MM.1S (cell line): ENCODE results near the gene NCOA1.
A peak's percentile ranks its signal among the peaks of the same experiment; 100 is the strongest.

ENCODE experiments used
- DNase-seq: peaks from one replicate; pipeline ENCODE4 v3.0.0-alpha.2; 2015
- H2AFZ ChIP-seq: fragments of 300-600 bp; sonication (generic); 2 replicates; pipeline ENCODE4 v1.6.0; 2016; ENCODE audit warnings: antibody characterized with exemption, low read length
- H3F3A ChIP-seq: fragments of 300-600 bp; sonication (generic); 2 replicates; pipeline ENCODE4 v1.6.1; 2016; ENCODE audit warnings: mild to moderate bottlenecking, antibody characterized with exemption, low read length, moderate library complexity, mixed read lengths; ENCODE audit not compliant: insufficient read depth
- H3K27ac ChIP-seq: fragments of 300-600 bp; sonication (generic); 2 replicates; pipeline ENCODE4 v1.5.1; 2016; ENCODE audit warnings: mild to moderate bottlenecking, low read length
- H3K27me3 ChIP-seq: fragments of 300-600 bp; sonication (generic); replicated peaks from 2 replicates; pipeline ENCODE4 v1.6.0; 2016; ENCODE audit warnings: low read length; ENCODE audit not compliant: insufficient read depth
- H3K36me3 ChIP-seq: fragments of 300-600 bp; sonication (generic); replicated peaks from 2 replicates; pipeline ENCODE4 v1.6.1; 2016; ENCODE audit warnings: mild to moderate bottlenecking, low read length, mixed read lengths; ENCODE audit not compliant: insufficient read depth
- H3K4me1 ChIP-seq: fragments of 300-600 bp; sonication (generic); 2 replicates; pipeline ENCODE4 v1.6.1; 2016; ENCODE audit warnings: low read length, mixed read lengths
- H3K4me2 ChIP-seq: fragments of 300-600 bp; sonication (generic); 2 replicates; pipeline ENCODE4 v1.6.0; 2016; ENCODE audit warnings: low read depth, low read length
- H3K4me3 ChIP-seq: fragments of 300-600 bp; sonication (generic); 2 replicates; pipeline ENCODE4 v1.5.1; 2016; ENCODE audit warnings: low read length, mixed read lengths
- H3K79me2 ChIP-seq: fragments of 300-600 bp; sonication (generic); 2 replicates; pipeline ENCODE4 v1.6.1; 2016; ENCODE audit warnings: mixed run types, low read length, mixed read lengths
- H3K9ac ChIP-seq: fragments of 300-600 bp; sonication (generic); 2 replicates; pipeline ENCODE4 v1.6.1; 2016; ENCODE audit warnings: low read length, mixed read lengths
- H3K9me2 ChIP-seq: fragments of 300-600 bp; sonication (generic); replicated peaks from 2 replicates; pipeline ENCODE4 v1.6.1; 2016; ENCODE audit warnings: mild to moderate bottlenecking, low read length, mixed read lengths; ENCODE audit not compliant: insufficient read depth
- H3K9me3 ChIP-seq: fragments of 300-600 bp; sonication (generic); replicated peaks from 2 replicates; pipeline ENCODE4 v1.6.1; 2016; ENCODE audit warnings: mild to moderate bottlenecking, low read length, mixed read lengths; ENCODE audit not compliant: insufficient read depth
- H4K20me1 ChIP-seq: fragments of 300-600 bp; sonication (generic); 2 replicates; pipeline ENCODE4 v1.6.1; 2016; ENCODE audit warnings: mild to moderate bottlenecking, low read length, moderate library complexity, mixed read lengths; ENCODE audit not compliant: insufficient read depth
- CTCF ChIP-seq: fragments of 300-600 bp; sonication (generic); IDR thresholded peaks from 2 replicates; pipeline ENCODE4 v1.5.1; 2016; ENCODE audit warnings: antibody characterized with exemption, low read length, mixed read lengths
- EZH2 ChIP-seq: fragments of 300-600 bp; sonication (generic); optimal IDR thresholded peaks from 2 replicates; pipeline ENCODE3; 2017; ENCODE audit warnings: low read depth, mild to moderate bottlenecking, antibody characterized with exemption, low read length, mixed read lengths
- EZH2phosphoT487 ChIP-seq: fragments of 300-600 bp; sonication (generic); IDR thresholded peaks from 2 replicates; pipeline ENCODE4 v1.6.1; 2018; ENCODE audit warnings: antibody characterized with exemption, low read length

The NCOA1 gene

GRCh38 chr2:24792542-24792873 is 301.5 kb downstream of the NCOA1 start:
- Histone ChIP-seq H4K20me1 (no peaks in the 10 kb centered on the region), H3K9me3 (no peaks in the 10 kb centered on the region), H3K4me2 (peak overlapping the region; percentile 94), H3K9ac (peak overlapping the region; percentile 99), H3K9me2 (no peaks in the 10 kb centered on the region), H3F3A (peaks cover 6% of the 10 kb centered on the region; the same call in 1 of the 2 replicates), H3K4me3 (peak overlapping the region; percentile 99), H2AFZ (peak overlapping the region; percentile 96), H3K27ac (peak overlapping the region; percentile 90; the same call in 1 of the 2 replicates), H3K36me3 (no peaks in the 10 kb centered on the region), H3K27me3 (no peaks in the 10 kb centered on the region), H3K4me1 (no peaks in the 10 kb centered on the region), H3K79me2 (peaks cover 42% of the 10 kb centered on the region)
- TF ChIP-seq EZH2phosphoT487 (no peak), EZH2 (no peak), CTCF (no peak)
- DNase-seq, result no peak

GRCh38 chr2:24792874-24793760 is 302.1 kb downstream of the NCOA1 start, which contains the start of the genes CENPO and PTRHD1:
Gene CENPO (plus strand): TSS chr2:24793425. CDS start chr2:24793920, 495 bp downstream.
Gene PTRHD1 (minus strand): TSS chr2:24793391. CDS start chr2:24793377, 14 bp downstream.
- TF ChIP-seq CTCF (peak; percentile 50), EZH2phosphoT487 (no peak)
- Histone ChIP-seq H2AFZ (peak within 1 kb of the TSS; percentile 96), H3K4me2 (peak within 1 kb of the TSS; percentile 94), H3K27me3 (no peaks in the 10 kb centered on the region), H4K20me1 (no peaks in the 10 kb centered on the region), H3K4me3 (peak within 1 kb of the TSS; percentile 99), H3K9me3 (no peaks in the 10 kb centered on the region), H3K27ac (peak within 1 kb of the TSS; percentile 90), H3F3A (peaks cover 6% of the 10 kb centered on the region; the same call in 1 of the 2 replicates), H3K36me3 (no peaks in the 10 kb centered on the region), H3K4me1 (no peaks in the 10 kb centered on the region), H3K79me2 (peaks cover 48% of the 10 kb centered on the region), H3K9ac (peak within 1 kb of the TSS; percentile 99), H3K9me2 (no peaks in the 10 kb centered on the region)
- DNase-seq, result peak; percentile 97

- Histone ChIP-seq H3K4me2 (peak overlapping the region; percentile 94), H4K20me1 (no peaks in the 10 kb centered on the region), H3K79me2 (peaks cover 56% of the 10 kb centered on the region), H3F3A (peaks cover 6% of the 10 kb centered on the region; the same call in 1 of the 2 replicates), H3K36me3 (no peaks in the 10 kb centered on the region), H3K27ac (peak overlapping the region; percentile 90; the same call in 1 of the 2 replicates), H3K4me1 (no peaks in the 10 kb centered on the region), H3K9me2 (no peaks in the 10 kb centered on the region), H3K9ac (peak overlapping the region; percentile 99), H2AFZ (peak overlapping the region; percentile 86), H3K4me3 (peak overlapping the region; percentile 99), H3K27me3 (no peaks in the 10 kb centered on the region), H3K9me3 (no peaks in the 10 kb centered on the region)
- peak; percentile 18 for DNase-seq
- no peak for TF ChIP-seq CTCF
- no peak for TF ChIP-seq EZH2
- no peak for TF ChIP-seq EZH2phosphoT487
Observed at GRCh38 chr2:24793761-24794435, 302.8 kb downstream of the NCOA1 start.
